HK-2 (cell line): ENCODE results near the gene WDFY4.

Experiments
- DNase-seq: peaks from one replicate; pipeline ENCODE4 v3.0.0-alpha.2; 2018; ENCODE audit not compliant: unreplicated experiment

The WDFY4 gene

DNA sequence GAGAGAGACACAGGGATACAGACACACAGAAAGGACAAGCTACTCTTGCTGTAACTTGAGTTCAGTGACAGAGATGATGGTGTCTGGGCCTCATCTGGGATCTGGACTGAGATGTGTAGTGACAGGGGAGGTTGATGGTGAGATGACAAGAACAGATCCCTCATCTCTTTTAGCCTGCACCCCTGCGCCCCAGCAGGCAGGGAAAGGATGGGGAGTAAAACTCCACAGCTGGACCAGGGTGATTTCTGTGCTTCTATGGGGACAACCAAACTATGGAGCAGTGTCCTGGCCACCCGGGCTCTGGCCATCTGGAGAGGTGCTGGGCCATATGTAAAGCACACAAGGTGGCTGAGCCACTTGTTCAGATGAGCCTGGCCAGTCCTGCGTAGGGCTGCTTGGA is 259.5 kb downstream of the WDFY4 start:
- DNase-seq = no peak

DNA sequence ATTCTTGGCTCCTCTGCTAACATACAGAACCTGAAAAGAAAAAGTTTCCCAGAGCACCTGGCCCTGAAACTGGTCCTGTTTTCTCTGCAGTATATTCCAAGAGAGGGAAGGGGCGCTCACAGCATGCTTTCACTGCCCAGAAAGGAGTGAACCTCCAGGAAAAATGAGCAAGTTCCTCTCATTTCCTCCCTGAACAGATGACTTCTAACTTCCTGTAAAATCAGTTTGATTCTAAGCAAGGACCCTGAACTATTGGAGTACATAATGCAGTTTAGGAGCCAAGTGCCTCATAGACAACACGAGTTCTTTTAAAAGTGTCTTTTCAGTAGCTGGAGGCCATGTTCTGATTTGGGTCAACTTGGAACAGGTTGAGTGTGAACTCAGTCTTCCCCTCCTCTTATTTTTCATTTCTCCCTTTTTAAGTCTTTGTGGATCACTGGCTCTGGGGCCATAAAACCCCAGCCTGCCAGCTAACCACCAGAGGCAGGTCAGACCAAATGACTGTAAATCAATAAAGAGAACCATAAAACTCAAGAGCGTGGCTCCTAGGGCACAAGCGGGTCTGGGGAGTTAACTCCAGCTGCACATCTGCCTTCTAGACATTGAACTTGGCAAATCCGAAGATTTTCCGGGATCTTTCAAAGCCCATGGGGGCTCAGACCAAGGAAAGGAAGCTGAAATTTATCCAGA is 260.9 kb downstream of the WDFY4 start:
- no peak for DNase-seq

- DNase-seq = no peak
Measured at GRCh38 chr10:48946332-48946731, 261.7 kb downstream of the WDFY4 start.

DNA sequence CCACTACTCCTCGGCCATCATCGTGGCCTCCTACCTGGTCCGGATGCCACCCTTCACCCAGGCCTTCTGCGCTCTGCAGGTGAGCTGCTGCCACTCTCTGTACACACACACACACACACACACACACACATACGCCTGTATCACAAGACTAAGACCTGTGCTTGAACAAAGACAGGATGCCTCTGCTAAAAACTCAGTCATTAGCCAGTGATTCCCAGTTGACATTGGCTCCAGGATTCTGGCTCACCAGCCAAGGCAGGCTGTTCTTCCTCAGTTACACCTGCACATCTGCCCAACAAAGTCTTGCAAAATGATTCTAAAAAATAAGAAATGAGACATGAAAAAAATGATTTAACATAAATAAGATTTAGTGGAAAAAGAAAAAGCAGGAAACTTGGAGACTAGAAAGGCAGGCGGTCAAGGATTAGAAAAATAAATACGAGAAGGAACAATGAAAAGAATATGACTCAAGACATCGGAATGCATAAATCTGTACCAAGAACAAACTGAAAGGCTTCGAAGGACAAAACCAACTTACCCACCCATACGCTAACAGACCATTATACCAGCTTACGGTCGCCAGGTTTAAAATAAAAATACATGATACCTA is 262.3 kb downstream of the WDFY4 start:
- DNase-seq = no peak

- DNase-seq = no peak
Measured at GRCh38 chr10:48947690-48948469, 263.2 kb downstream of the WDFY4 start.

- no peak for DNase-seq
Measured at GRCh38 chr10:48948470-48949037, 263.9 kb downstream of the WDFY4 start.

GRCh38 chr10:48951707-48952106 is 267.0 kb downstream of the WDFY4 start:
- DNase-seq = no peak

DNA sequence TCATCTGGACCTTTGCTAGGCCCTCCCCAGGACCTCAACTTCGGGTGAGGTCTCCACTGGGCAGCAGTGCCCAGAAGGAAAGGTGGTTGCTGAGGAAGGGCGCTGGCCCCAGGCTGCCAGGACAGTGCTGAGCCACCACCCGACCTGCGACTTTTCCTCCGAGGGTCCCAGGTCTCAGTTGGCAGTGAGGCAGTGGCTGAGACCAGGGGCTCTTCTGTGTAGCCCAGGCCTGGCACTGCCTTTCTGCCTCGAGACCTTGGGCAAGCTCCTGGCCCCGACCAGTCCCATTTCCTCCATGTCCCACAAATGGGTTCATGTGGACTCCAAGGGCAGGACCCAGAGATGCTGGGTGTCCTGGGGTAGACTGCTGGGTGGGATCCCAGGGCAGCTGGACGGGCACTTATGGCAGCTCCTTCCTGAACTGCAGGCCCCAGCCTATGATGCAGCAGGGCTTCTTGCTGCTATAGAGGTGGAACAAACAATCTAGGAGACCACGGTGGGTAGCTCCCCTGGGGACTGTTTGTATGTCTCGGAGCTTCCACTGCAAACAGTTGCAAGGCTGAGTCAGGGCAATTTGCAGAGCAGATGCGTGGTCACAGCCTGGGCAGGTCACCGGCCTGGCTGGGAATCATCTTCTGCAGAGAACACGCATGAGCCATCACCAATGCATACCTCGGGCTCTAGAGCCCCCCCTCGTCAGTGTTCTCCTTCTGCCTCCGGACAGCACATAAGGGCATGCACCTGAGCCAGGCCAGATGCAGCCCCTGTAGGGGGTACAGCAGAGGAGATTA is 272.9 kb downstream of the WDFY4 start:
- DNase-seq = no peak

GRCh38 chr10:48958598-48959190 is 274.0 kb downstream of the WDFY4 start:
- DNase-seq = no peak

DNA sequence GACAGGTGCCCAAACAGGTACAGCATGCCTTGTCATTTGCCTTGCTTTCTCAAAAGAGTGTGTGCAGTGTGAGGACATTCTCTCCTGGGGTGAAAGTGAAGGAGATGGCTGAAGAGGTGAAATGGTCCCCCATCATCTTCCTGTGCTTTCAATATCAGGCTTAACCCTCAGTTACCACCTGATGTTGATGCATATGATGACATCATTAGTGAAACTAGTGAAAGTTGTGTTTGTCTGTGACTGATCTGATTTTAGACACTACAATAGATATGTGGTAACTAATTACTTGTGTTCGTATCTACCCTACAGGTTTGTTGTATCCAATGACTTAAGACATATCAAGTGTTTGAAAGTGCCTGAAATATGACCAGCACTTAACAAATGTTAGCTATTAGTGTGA is 279.4 kb downstream of the WDFY4 start:
- no peak for DNase-seq

- no peak for DNase-seq
Measured at GRCh38 chr10:48965460-48965859, 280.8 kb downstream of the WDFY4 start.

DNA sequence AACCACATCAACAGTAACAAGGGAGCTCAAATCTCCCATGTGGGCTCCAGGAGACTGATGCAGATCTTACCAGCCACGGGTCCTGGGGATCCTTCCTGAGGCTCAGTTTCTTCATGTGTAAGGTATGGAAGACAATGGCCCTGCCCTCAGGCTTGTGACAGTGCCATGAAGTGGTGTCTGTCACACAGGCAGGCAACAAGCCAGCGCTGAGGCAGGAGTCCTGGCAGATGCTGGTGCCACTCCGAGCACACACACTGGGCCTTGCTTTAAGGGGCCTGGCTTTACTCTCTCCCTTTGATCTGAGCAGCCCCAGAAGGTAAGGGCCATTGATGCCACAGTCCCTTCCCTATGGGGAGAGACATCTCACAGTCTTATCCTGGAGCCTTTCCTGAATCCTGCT is 283.4 kb downstream of the WDFY4 start:
- no peak for DNase-seq

DNA sequence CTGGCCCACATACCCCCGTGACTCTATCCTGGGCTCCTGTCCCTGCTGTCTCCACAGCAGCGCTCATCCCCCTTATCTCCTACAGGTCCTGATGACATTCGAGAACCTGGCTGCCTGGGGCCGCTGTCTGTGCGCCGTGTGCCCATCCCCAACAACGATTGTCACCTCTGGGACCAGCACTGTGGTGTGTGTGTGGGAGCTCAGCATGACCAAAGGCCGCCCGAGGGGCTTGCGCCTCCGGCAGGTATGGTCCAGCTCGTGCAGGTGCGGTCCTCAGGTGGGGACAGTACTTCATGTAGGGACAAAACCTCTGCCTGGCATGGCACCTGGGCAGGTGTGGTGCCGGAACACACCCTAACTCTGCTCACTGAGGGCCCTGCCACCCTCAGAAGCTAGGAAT is 285.4 kb downstream of the WDFY4 start:
- DNase-seq = no peak

- DNase-seq = no peak
Measured at GRCh38 chr10:48970654-48971053, 286.0 kb downstream of the WDFY4 start.

DNA sequence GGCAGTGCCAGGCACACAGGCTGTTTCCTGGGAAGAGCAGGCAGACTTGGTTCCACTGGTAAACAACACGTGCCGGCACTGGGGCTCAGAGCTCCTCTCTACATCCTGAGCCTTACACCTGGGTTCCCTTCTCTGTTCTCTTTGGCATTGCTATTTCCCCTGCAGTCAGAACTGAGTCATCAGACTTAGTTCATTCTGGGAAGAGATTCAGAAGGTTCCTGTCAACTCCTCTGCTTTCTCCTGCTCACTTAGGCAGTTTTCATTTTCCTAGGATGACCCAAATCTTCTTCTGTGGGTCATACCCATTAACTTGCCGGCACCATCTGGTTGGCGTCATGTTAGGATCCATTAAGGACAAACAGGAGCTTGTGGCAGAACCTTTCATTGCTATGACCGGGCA is 288.4 kb downstream of the WDFY4 start:
- no peak for DNase-seq

GRCh38 chr10:48974510-48975156 is 290.0 kb downstream of the WDFY4 start:
- no peak for DNase-seq

DNA sequence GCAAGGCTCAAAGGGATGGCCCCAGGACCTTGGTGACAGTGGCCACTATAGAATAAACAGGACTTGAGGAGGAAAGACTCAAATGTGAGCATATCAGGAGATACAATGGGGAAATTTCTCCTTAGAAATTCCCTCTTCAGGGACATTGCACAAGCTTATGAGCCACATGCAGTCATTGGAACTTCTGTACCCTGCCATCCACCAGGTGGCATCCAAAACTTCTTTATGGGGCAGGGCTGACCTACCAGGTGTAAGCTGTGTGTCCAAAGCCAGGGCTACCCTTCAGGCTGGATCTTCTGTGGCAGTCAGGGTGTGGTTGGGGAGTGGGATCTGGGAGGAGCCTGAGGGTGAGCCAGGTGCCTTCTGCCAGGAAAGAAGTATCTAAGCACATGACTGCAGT is 291.5 kb downstream of the WDFY4 start:
- peak; percentile 40 for DNase-seq

GRCh38 chr10:48978318-48978717 is 293.6 kb downstream of the WDFY4 start:
- no peak for DNase-seq

GRCh38 chr10:48981310-48981907 is 296.7 kb downstream of the WDFY4 start:
- DNase-seq = peak; percentile 70

DNA sequence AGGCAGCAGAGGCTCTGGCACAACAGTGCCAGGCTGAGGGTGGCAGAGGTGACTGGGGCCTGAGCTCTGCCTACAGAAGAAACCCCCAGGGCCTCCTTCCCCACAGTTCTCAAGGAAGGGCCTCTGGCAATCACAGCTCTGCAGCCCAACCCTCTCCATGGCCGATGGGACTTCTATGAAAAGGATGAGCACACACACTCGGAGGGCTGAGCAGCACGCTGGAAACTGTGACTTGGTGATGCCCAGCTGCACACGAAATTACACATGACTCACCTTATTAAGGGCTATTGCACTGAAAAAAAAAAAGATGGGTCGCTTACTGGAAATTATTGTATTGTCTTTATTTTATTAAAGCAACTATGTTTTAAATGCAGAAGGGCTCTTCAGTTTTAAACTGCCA is 297.9 kb downstream of the WDFY4 start:
- DNase-seq = peak; percentile 20
